WTC11 (cell line): Measurements from ENCODE around the gene NDE1.

ENCODE experiments used
- SP1 ChIP-seq: sonication (generic); formaldehyde crosslinking; conservative IDR thresholded peaks from 2 replicates; pipeline ENCODE4 v1.8.1; 2022; ENCODE audit warnings: missing genetic modification reagents
- ZNF219 ChIP-seq: sonication (generic); formaldehyde crosslinking; IDR thresholded peaks from 2 replicates; pipeline ENCODE4 v1.8.0; 2023; ENCODE audit warnings: missing genetic modification reagents, mild to moderate bottlenecking, borderline replicate concordance
- TF ChIP-seq, protein P1 (sequence below): fragments of 200-600 bp; IDR thresholded peaks from 2 replicates; pipeline ENCODE4 v1.8.0; 2022; ENCODE audit warnings: antibody characterized with exemption
- TF ChIP-seq, protein P2 (sequence below): sonication (generic); formaldehyde crosslinking; IDR thresholded peaks from 2 replicates; pipeline ENCODE4 v1.8.1; 2022; ENCODE audit warnings: mild to moderate bottlenecking, moderate library complexity, missing genetic modification reagents

DNA sequence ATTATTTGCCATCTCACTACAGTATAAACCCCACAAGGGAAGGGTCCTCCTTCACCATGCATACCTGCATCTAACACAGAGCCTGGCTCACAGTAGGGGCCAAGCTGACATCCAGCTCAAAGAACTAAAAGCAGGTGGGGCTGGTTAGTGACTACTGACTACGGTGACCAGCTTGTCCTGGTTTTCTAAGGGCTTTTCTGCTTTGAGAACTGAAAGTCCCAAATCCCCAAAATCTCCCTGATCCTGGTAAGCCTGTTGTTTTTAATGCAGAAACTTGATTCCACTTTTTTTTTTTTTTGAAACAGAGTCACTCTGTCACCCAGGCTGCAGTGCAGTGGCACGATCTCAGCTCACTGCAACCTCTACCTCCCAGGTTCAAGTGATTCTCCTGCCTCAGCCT, 89.4 kb downstream of the NDE1 start:
- TF ChIP-seq, protein P1, sequence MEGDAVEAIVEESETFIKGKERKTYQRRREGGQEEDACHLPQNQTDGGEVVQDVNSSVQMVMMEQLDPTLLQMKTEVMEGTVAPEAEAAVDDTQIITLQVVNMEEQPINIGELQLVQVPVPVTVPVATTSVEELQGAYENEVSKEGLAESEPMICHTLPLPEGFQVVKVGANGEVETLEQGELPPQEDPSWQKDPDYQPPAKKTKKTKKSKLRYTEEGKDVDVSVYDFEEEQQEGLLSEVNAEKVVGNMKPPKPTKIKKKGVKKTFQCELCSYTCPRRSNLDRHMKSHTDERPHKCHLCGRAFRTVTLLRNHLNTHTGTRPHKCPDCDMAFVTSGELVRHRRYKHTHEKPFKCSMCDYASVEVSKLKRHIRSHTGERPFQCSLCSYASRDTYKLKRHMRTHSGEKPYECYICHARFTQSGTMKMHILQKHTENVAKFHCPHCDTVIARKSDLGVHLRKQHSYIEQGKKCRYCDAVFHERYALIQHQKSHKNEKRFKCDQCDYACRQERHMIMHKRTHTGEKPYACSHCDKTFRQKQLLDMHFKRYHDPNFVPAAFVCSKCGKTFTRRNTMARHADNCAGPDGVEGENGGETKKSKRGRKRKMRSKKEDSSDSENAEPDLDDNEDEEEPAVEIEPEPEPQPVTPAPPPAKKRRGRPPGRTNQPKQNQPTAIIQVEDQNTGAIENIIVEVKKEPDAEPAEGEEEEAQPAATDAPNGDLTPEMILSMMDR: no peak
- TF ChIP-seq, protein P2, sequence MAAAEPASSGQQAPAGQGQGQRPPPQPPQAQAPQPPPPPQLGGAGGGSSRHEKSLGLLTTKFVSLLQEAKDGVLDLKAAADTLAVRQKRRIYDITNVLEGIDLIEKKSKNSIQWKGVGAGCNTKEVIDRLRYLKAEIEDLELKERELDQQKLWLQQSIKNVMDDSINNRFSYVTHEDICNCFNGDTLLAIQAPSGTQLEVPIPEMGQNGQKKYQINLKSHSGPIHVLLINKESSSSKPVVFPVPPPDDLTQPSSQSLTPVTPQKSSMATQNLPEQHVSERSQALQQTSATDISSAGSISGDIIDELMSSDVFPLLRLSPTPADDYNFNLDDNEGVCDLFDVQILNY (CRISPR knock-in tag): no peak
- TF ChIP-seq SP1: no peak
- TF ChIP-seq ZNF219 (CRISPR knock-in tag): no peak
